ENCODE data around the gene TEX14.

The TEX14 gene

GRCh38 chr17:58533616-58534188 is 158.1 kb downstream of the TEX14 start:
- no peak for DNase-seq (ENCODE audit: insufficient read length, low spot score)
- no peak for FAIRE-seq
- no peak for TF ChIP-seq POLR2A (IDR thresholded peaks at IDR 0.05; ENCODE audit: low read depth, low read length)

DNA sequence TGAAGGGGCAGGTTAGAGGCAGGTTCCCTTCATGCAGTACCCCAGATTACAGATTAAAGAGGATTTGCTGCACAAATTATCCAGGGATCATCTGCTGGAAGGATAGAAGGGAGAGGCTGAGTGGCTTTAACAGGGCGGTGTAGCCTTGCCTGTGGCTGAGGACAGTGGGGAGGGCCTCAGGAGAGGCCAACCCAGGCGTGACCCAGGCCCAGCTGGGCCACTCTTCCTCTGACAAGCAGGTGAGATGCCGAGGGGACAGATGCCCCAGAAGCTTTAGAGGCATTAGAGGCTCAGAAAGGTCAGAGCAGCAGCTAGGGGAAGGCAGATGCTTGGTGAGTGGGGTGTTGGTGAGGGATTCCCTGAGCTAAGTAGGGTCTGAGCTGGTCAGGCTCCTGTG is 159.3 kb downstream of the TEX14 start:
- DNase-seq (ENCODE audit: insufficient read length, low spot score) (no peak), FAIRE-seq (no peak)
- TF ChIP-seq POLR2A (IDR thresholded peaks at IDR 0.05; ENCODE audit: low read depth, low read length), result no peak

- FAIRE-seq (no peak), DNase-seq (ENCODE audit: insufficient read length, low spot score) (peak; percentile 69)
Measured at GRCh38 chr17:58531661-58532554, 159.9 kb downstream of the TEX14 start.

DNA sequence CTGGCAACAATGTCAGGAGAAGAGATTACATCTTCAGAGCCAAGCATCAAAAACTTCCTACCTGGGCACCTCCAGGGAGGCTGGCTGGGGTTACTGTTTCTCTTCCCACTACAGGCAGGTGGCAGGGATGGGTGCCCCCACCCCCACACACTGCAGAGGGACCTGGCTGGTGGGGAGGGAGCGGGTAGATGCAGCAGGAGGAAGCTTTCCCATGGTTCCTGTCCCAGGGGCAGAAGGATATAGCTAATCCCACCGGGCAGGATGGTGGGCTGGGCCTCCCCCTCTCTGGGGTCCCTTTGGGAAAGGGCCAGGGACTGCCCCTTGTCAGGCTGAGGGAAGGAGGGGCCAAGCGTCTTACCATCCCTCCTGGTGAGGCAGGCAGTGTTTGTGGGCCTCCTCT is 160.7 kb downstream of the TEX14 start:
- DNase-seq (ENCODE audit: insufficient read length, low spot score), result no peak
- no peak for TF ChIP-seq POLR2A (IDR thresholded peaks at IDR 0.05; ENCODE audit: low read depth, low read length)
- FAIRE-seq, result no peak

More at GRCh38 chr17:58531661-58532554, 159.9 kb downstream of the TEX14 start:
- peak; percentile 56; the same call in 1 of the 2 replicates for TF ChIP-seq POLR2A (IDR thresholded peaks at IDR 0.05; ENCODE audit: low read depth, low read length)

- no peak for DNase-seq (ENCODE audit: insufficient read length, low spot score)
- no peak for TF ChIP-seq POLR2A (IDR thresholded peaks at IDR 0.05; ENCODE audit: low read depth, low read length)
- FAIRE-seq, result no peak
Measured at GRCh38 chr17:58530655-58531054, 161.2 kb downstream of the TEX14 start.

GRCh38 chr17:58529275-58529674 is 162.6 kb downstream of the TEX14 start:
- FAIRE-seq, result no peak
- no peak for DNase-seq (ENCODE audit: insufficient read length, low spot score)
- TF ChIP-seq POLR2A (IDR thresholded peaks at IDR 0.05; ENCODE audit: low read depth, low read length), result no peak

- FAIRE-seq (no peak), DNase-seq (ENCODE audit: insufficient read length, low spot score) (no peak)
- no peak for TF ChIP-seq POLR2A (IDR thresholded peaks at IDR 0.05; ENCODE audit: low read depth, low read length)
Measured at GRCh38 chr17:58528443-58528842, 163.4 kb downstream of the TEX14 start.

DNA sequence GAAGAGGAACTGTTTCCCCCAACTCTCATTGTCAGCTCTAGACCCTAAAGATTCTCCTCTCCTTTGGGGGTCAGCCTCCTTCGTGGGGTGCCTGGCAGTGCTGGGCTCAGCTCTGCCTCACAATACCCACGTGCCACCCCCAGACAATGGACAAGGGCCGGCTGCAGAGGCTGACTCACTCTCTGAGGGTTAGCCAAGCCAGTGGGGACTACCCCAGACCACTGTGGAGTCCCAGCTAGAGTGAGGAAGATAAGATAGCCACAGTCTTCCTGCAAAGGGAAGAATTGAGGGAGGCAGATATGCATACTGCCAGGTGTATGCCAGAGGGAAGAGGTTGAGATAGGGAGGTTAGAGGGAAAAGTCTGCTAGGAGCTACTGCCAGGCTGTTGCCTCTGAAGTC is 163.9 kb downstream of the TEX14 start:
- FAIRE-seq, result no peak
- no peak for DNase-seq (ENCODE audit: insufficient read length, low spot score)
- no peak for TF ChIP-seq POLR2A (IDR thresholded peaks at IDR 0.05; ENCODE audit: low read depth, low read length)

DNA sequence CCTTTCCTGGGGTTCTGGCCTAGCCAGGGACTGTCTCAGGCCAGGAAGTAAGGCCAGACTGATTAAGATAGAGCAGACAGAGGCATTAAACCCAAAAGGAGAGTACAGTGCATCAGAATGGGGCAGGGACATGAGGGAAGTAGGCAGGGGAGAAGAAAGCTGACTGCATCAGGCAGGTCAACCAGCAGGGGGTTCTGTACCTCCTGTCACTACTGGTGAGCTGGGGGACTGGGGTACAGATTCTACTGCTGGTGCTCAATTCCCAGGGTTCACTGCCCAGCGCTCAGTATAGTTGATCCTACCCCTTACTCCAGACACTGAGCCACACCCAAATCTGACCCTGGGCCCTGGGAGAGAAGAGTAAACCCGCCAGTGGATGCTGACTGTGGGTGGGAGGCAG is 164.5 kb downstream of the TEX14 start:
- TF ChIP-seq POLR2A (IDR thresholded peaks at IDR 0.05; ENCODE audit: low read depth, low read length), result no peak
- FAIRE-seq, result no peak
- no peak for DNase-seq (ENCODE audit: insufficient read length, low spot score)

- DNase-seq (ENCODE audit: insufficient read length, low spot score) (no peak), FAIRE-seq (no peak)
- no peak for TF ChIP-seq POLR2A (IDR thresholded peaks at IDR 0.05; ENCODE audit: low read depth, low read length)
Measured at GRCh38 chr17:58525239-58525638, 166.6 kb downstream of the TEX14 start.

DNA sequence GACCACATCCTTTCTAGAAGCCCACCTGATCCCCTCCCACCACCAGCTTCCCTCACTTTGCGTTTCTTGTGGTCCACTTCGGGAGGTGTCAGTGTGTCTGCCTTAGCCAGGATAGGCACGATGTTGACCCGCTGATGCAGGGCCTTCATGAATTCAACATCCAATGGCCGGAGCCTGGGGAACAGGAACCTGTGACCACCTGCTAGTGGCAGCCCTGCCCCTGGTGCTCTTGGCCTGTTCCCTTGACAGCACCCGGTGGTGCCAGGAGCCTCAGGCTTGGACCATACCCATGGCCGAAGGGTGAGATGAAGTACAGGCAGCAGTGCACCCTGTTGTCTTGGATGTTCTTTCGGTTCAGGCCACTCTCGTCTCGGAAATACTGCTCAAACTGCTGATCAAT is 170.2 kb downstream of the TEX14 start:
- no peak for FAIRE-seq

GRCh38 chr17:58520843-58521430 is 170.9 kb downstream of the TEX14 start:
- TF ChIP-seq POLR2A (IDR thresholded peaks at IDR 0.05; ENCODE audit: low read depth, low read length), result no peak
- DNase-seq (ENCODE audit: insufficient read length, low spot score) (no peak), FAIRE-seq (no peak)

More for the DNA sequence above, 170.2 kb downstream of the TEX14 start:
- TF ChIP-seq POLR2A (IDR thresholded peaks at IDR 0.05; ENCODE audit: low read depth, low read length), result no peak
- no peak for DNase-seq (ENCODE audit: insufficient read length, low spot score)

DNA sequence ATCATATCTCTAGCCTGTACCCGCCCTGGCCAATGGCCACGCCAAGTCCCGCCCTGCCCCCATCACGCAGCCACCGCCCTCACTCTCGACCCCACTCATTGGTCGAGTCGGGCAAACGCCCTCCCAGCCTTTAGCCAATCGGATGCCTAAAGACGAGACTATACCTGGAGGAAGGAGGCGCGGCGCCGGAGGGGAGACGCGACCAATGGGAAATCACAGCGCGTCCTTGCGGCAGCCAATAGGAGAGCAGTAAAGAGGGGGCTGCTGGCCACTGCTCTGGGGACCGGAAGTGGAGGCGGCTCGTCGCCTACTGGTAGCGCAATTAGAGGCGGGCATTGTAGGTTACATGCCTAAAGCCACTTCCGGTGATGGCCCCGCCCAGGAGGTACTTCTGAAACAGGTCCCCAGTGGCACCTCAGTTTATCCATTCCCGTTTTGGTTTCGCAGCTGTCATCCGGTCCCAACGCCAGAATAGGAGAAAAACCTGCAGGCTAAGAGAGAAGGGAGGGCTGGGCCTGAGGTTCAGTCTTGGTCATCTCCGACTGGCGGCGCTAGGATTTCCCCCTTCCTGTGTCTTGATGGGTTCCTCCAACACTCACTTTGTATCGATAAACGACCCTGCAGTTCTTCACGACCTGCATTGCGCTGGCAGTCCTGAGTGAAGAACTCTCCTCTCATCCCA is 173.8 kb downstream of the TEX14 start:
- FAIRE-seq (peak; percentile 82), DNase-seq (ENCODE audit: insufficient read length, low spot score) (peak; percentile 99)
- peak; percentile 15; the same call in 1 of the 2 replicates for TF ChIP-seq POLR2A (IDR thresholded peaks at IDR 0.05; ENCODE audit: low read depth, low read length)

DNA sequence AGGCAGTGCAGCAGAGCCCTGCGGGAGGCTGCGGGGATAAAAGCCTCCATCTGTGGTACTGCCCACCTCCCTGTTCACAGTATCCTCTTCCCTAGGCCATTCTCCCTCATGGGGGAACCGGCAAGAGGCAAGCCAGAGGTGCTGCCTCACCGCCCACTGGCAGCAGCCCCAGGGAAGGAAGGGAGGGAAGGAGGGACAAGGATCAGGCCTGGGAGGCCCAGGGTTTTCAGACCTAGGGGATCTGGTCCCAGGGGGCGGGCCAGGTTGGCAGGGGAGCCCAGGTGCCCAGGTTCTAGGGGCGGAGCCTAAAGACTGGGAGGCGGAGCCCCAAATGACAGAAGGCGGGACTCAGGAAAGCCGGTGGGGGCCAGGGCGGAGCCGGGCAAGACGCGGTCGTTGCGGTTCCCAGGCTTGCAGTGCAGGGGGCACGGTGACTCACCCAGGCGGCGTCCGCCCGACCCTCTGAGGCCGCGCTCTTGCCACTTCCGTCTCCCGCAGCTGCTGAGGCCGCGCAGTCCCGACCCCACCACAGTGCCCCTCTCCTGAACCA is 174.4 kb downstream of the TEX14 start:
- no peak for DNase-seq (ENCODE audit: insufficient read length, low spot score)
- no peak for FAIRE-seq
- no peak; the same call in 1 of the 2 replicates for TF ChIP-seq POLR2A (IDR thresholded peaks at IDR 0.05; ENCODE audit: low read depth, low read length)
